A204.1 (cell line): ENCODE measurements around the gene NAE1.
"Not testable (repeated sequence)": the region's sequence is repeated elsewhere in the genome, so short reads cannot be mapped to it uniquely, and the experiment has no call there.

Experiments
- FAIRE-seq: peaks from 2 replicates; lab custom pipeline; 2012; peaks lifted over from hg19 to GRCh38; lab: Jason Lieb, UNC

Gene NAE1

GRCh38 chr16:66801320-66802105 lies 29.3 kb downstream of the NAE1 start, which contains the start of gene TERB1:
Gene TERB1, minus strand, starts transcription at chr16:66801584. Its CDS starts 4,786 bp downstream, at chr16:66796798.
- FAIRE-seq: no peak

GRCh38 chr16:66800856-66801255 lies 29.9 kb downstream of the NAE1 start:
- FAIRE-seq: no peak

- FAIRE-seq: no peak
These were observed 32.6 kb downstream of the NAE1 start for GRCh38 chr16:66798161-66798560.

GRCh38 chr16:66793984-66794383 lies 36.8 kb downstream of the NAE1 start:
- FAIRE-seq: not testable (repeated sequence)

GRCh38 chr16:66790130-66790733 lies 40.5 kb downstream of the NAE1 start:
- no peak for FAIRE-seq

- no peak for FAIRE-seq
These were observed 43.3 kb downstream of the NAE1 start for GRCh38 chr16:66787427-66787826.

GRCh38 chr16:66786551-66786950 lies 44.2 kb downstream of the NAE1 start:
- no peak for FAIRE-seq

GRCh38 chr16:66776457-66776856 lies 54.3 kb downstream of the NAE1 start:
- FAIRE-seq: no peak

- FAIRE-seq: no peak
These were observed 55.8 kb downstream of the NAE1 start for GRCh38 chr16:66774981-66775380.

- FAIRE-seq: no peak
These were observed 72.7 kb downstream of the NAE1 start for GRCh38 chr16:66758086-66758485.

- no peak for FAIRE-seq
These were observed 76.0 kb downstream of the NAE1 start for GRCh38 chr16:66754819-66755218.

GRCh38 chr16:66754211-66754610 lies 76.6 kb downstream of the NAE1 start:
- no peak for FAIRE-seq

GRCh38 chr16:66752958-66753357 lies 77.8 kb downstream of the NAE1 start:
- FAIRE-seq: no peak
